ENCODE measurements around the gene CPNE5. TPM values are rescaled to one million over a fixed set of nuclear protein-coding genes. Genes with fewer than 3 reads are reported as not detected.

The CPNE5 gene
- total and polyA plus RNA-seq, 9 of the 15 experiments (the other 6 are each of a cell fraction or from before 2014, with no cell fraction given), result 0.14 to 1.0 (median 0.46) TPM; not detected in 2

DNA sequence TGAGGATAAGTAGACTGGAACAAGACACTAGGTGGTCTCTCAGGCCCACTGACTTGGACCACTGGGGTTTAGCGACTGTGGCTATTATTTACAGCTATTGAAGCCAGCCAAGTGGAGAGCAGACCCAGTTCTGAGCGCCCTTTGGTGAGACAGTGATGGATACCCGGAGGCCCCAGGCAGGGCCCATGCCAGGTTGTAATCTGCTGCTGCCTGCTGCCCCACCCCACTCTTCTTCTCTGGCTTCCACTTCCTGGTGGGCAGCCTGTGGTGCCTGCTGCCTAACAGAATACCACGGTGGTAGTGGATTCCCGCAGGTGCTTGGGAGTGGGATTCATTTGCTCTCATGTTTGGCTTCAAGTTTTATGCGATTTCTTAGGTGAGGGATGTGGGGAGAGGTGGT is 141.0 kb downstream of the CPNE5 start:
- no peak for ATAC-seq
- in situ Hi-C loops (cut with MboI) (no loop called here), intact Hi-C loops (cut with micrococcal nuclease) (no loop called here)
- H3K4me3 ChIP-seq, result no peak overlapping the region
- no peaks in the 10 kb centered on the region for H3K79me2 ChIP-seq (ENCODE audit: control insufficient read depth, insufficient read depth, low read length)
- TF ChIP-seq, protein P1, sequence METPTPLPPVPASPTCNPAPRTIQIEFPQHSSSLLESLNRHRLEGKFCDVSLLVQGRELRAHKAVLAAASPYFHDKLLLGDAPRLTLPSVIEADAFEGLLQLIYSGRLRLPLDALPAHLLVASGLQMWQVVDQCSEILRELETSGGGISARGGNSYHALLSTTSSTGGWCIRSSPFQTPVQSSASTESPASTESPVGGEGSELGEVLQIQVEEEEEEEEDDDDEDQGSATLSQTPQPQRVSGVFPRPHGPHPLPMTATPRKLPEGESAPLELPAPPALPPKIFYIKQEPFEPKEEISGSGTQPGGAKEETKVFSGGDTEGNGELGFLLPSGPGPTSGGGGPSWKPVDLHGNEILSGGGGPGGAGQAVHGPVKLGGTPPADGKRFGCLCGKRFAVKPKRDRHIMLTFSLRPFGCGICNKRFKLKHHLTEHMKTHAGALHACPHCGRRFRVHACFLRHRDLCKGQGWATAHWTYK (CRISPR knock-in tag; IDR thresholded peaks at IDR 0.05), result no peak
- TF ChIP-seq SMAD1 (IDR thresholded peaks at IDR 0.05; ENCODE audit: low read depth, low read length, partially characterized antibody), result no peak
- no peak for TF ChIP-seq ZNF445 (CRISPR knock-in tag; IDR thresholded peaks at IDR 0.05; ENCODE audit: low read depth)
- no peak for TF ChIP-seq ZNF197 (CRISPR knock-in tag; IDR thresholded peaks at IDR 0.05; ENCODE audit: low read depth)
- no peak for TF ChIP-seq ZNF41 (CRISPR knock-in tag; conservative IDR thresholded peaks at IDR 0.05)
- TF ChIP-seq, protein P2, sequence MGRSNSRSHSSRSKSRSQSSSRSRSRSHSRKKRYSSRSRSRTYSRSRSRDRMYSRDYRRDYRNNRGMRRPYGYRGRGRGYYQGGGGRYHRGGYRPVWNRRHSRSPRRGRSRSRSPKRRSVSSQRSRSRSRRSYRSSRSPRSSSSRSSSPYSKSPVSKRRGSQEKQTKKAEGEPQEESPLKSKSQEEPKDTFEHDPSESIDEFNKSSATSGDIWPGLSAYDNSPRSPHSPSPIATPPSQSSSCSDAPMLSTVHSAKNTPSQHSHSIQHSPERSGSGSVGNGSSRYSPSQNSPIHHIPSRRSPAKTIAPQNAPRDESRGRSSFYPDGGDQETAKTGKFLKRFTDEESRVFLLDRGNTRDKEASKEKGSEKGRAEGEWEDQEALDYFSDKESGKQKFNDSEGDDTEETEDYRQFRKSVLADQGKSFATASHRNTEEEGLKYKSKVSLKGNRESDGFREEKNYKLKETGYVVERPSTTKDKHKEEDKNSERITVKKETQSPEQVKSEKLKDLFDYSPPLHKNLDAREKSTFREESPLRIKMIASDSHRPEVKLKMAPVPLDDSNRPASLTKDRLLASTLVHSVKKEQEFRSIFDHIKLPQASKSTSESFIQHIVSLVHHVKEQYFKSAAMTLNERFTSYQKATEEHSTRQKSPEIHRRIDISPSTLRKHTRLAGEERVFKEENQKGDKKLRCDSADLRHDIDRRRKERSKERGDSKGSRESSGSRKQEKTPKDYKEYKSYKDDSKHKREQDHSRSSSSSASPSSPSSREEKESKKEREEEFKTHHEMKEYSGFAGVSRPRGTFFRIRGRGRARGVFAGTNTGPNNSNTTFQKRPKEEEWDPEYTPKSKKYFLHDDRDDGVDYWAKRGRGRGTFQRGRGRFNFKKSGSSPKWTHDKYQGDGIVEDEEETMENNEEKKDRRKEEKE (IDR thresholded peaks at IDR 0.05; ENCODE audit: borderline replicate concordance in 1 of 2, control insufficient read depth in 1 of 2, low read depth in 2 of 2, low read length in 1 of 2), result no peak
- no peak for TF ChIP-seq ARNT (IDR thresholded peaks at IDR 0.05)
- TF ChIP-seq ZNF24 (IDR thresholded peaks at IDR 0.05), result no peak
- no peak for TF ChIP-seq JUN (IDR thresholded peaks at IDR 0.05; ENCODE audit: borderline replicate concordance, low read depth, low read length)
- no peak for TF ChIP-seq JUN (CRISPR knock-in tag; IDR thresholded peaks at IDR 0.05; ENCODE audit: borderline replicate concordance)
- TF ChIP-seq LEF1 (IDR thresholded peaks at IDR 0.05), result no peak
- no peak for TF ChIP-seq CREB1 (IDR thresholded peaks at IDR 0.05)
- no peak for TF ChIP-seq CREB1 (CRISPR knock-in tag; IDR thresholded peaks at IDR 0.05)
- TF ChIP-seq, protein P3, sequence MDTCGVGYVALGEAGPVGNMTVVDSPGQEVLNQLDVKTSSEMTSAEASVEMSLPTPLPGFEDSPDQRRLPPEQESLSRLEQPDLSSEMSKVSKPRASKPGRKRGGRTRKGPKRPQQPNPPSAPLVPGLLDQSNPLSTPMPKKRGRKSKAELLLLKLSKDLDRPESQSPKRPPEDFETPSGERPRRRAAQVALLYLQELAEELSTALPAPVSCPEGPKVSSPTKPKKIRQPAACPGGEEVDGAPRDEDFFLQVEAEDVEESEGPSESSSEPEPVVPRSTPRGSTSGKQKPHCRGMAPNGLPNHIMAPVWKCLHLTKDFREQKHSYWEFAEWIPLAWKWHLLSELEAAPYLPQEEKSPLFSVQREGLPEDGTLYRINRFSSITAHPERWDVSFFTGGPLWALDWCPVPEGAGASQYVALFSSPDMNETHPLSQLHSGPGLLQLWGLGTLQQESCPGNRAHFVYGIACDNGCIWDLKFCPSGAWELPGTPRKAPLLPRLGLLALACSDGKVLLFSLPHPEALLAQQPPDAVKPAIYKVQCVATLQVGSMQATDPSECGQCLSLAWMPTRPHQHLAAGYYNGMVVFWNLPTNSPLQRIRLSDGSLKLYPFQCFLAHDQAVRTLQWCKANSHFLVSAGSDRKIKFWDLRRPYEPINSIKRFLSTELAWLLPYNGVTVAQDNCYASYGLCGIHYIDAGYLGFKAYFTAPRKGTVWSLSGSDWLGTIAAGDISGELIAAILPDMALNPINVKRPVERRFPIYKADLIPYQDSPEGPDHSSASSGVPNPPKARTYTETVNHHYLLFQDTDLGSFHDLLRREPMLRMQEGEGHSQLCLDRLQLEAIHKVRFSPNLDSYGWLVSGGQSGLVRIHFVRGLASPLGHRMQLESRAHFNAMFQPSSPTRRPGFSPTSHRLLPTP (IDR thresholded peaks at IDR 0.05; ENCODE audit: borderline replicate concordance, extremely low read depth, insufficient read length), result no peak
- peaks cover 13 to 50% of the 10 kb centered on the region in 2 experiments for H3K27me3 ChIP-seq (ENCODE audit: control insufficient read depth in 2 of 2, insufficient read depth in 2 of 2, low read length in 2 of 2)
- ChIA-PET CTCF (ENCODE audit: low intra/inter-chr PET ratio) (no interaction called here), POLR2A (interaction anchor here (0.8 to 1.4 kb wide), 3 partner anchors 11 to 27 kb away, joined by 3 to 5 read pairs (median 4); no protein-coding TSS in a partner anchor)
- H3K4me1 ChIP-seq (replicated peaks in 1 of 2; ENCODE audit: control insufficient read depth in 2 of 2, insufficient read depth in 2 of 2, low read length in 2 of 2), result no peaks in the 10 kb centered on the region; a peak in 1 of 5 replicates
- FAIRE-seq, result no peak
- H3K4me2 ChIP-seq (ENCODE audit: insufficient read depth, low read length), result no peak overlapping the region
- DNase-seq (ENCODE audit: extremely low read depth in 1 of 4, low spot score in 3 of 4), result no peak
- BruUV-seq (replicated peaks), result no TSS peak
- H3K9ac ChIP-seq (ENCODE audit: insufficient read depth in 1 of 2, low read depth in 2 of 2, low read length in 2 of 2), result no peak overlapping the region
- no peaks in the 10 kb centered on the region for H3K36me3 ChIP-seq (ENCODE audit: control insufficient read depth, insufficient read depth, low read length)
- no peak overlapping the region for H2AFZ ChIP-seq (ENCODE audit: low read depth, low read length)
- no peak overlapping the region for H3K27ac ChIP-seq (ENCODE audit: extremely low read depth, low read depth, low read length)
- H3K9me1 ChIP-seq (ENCODE audit: control insufficient read depth, insufficient read depth, low read length), result no peaks in the 10 kb centered on the region
- peaks cover 6% of the 10 kb centered on the region; the same call in 1 of the 2 replicates for H4K20me1 ChIP-seq (replicated peaks; ENCODE audit: control insufficient read depth, insufficient read depth, low read length)
- WGBS (ENCODE audit: insufficient coverage, low coverage, missing lambda C conversion rate), result 3% methylated on average over 6 of the region's 6 CpGs
- no peaks in the 10 kb centered on the region for H3K9me3 ChIP-seq (replicated peaks; ENCODE audit: control insufficient read depth, insufficient read depth, low read depth, low read length)
